A549 (cell line): ENCODE measurements around the gene GABRR2. TPM values are rescaled to one million over a fixed set of nuclear protein-coding genes. Genes with fewer than 3 reads are reported as not detected.

ENCODE experiments used
- ATAC-seq, 2 experiments: fragments of 200-7000 bp in 1 of 2; fragments of >200 bp in 1 of 2; cut with Nextera tagmentation in 1 of 2; cut with Tn5 transposase in 1 of 2; 3 replicates each; pipeline versions ENCODE4 v1.8.0 to v1.9.1; 2018 to 2020; ENCODE audit warnings: mild to moderate bottlenecking in 1 of 2, moderate library complexity in 1 of 2
- CTCF ChIA-PET: fragments of 300-600 bp; sonication (Branson Sonifier 250); formaldehyde crosslinking; extraction: SDS; loops from one replicate; lab custom pipeline; 2021; ENCODE audit warnings: antibody characterized with exemption, inconsistent platforms; lab: Yijun Ruan, JAX
- POLR2A ChIA-PET: fragments of 350-600 bp; formaldehyde crosslinking; extraction: SDS; loops from one replicate; lab custom pipeline; 2021; ENCODE audit warnings: antibody characterized with exemption, inconsistent platforms; lab: Yijun Ruan, JAX
- DNase-seq, 2 experiments: peaks; one replicate each; pipeline versions ENCODE4 v3.0.0 to v3.0.0-alpha.2; 2011 to 2016; ENCODE audit warnings: low read depth in 1 of 2, low spot score in 1 of 2
- FAIRE-seq: peaks from 2 replicates; lab custom pipeline; 2011; peaks lifted over from hg19 to GRCh38; lab: Jason Lieb, UNC
- H3K27ac ChIP-seq, 2 experiments: fragments of >200 bp; sonication (Bioruptor Twin); formaldehyde crosslinking; 3 replicates each; pipeline ENCODE4 v1.5.1; 2016 to 2017
- H3K4me1 ChIP-seq: fragments of >200 bp; sonication (Bioruptor Twin); formaldehyde crosslinking; 3 replicates; pipeline ENCODE4 v1.6.1; 2016
- H3K4me2 ChIP-seq: fragments of >200 bp; sonication (Bioruptor Twin); formaldehyde crosslinking; 3 replicates; pipeline ENCODE4 v1.6.1; 2016
- H3K4me3 ChIP-seq: fragments of >200 bp; sonication (Bioruptor Twin); formaldehyde crosslinking; 3 replicates; pipeline ENCODE4 v1.5.1; 2016
- H3K9me3 ChIP-seq: fragments of >200 bp; sonication (Bioruptor Twin); formaldehyde crosslinking; 3 replicates; pipeline ENCODE4 v1.6.1; 2016
- CBX8 ChIP-seq: fragments of 200-600 bp; sonication (generic); IDR thresholded peaks from 2 replicates; pipeline ENCODE4 v1.6.1; 2016
- CEBPB ChIP-seq, 2 experiments: fragments of >200 bp in 1 of 2; sonication (Bioruptor Twin) in 1 of 2; formaldehyde crosslinking in 1 of 2; IDR thresholded peaks; 2 replicates each; pipeline ENCODE4 v1.6.1; 2012 to 2016
- EHMT2 ChIP-seq: fragments of 200-600 bp; sonication (generic); IDR thresholded peaks from 2 replicates; pipeline ENCODE4 v1.6.1; 2016; ENCODE audit warnings: antibody characterized with exemption, low read depth, mild to moderate bottlenecking, moderate library complexity
- EP300 ChIP-seq, 2 experiments: fragments of >200 bp; sonication (Bioruptor Twin); formaldehyde crosslinking; IDR thresholded peaks; 2 replicates in 1 of 2; 3 replicates in 1 of 2; pipeline ENCODE4 v1.6.1; 2016 to 2017
- ESRRA ChIP-seq: fragments of 150-350 bp; IDR thresholded peaks from 2 replicates; pipeline ENCODE4 v1.6.1; 2014; ENCODE audit warnings: mild to moderate bottlenecking, low read length, borderline replicate concordance
- GATA3 ChIP-seq: IDR thresholded peaks from 2 replicates; pipeline ENCODE4 v1.6.1; 2012; ENCODE audit warnings: borderline replicate concordance
- HDAC2 ChIP-seq: fragments of 200-600 bp; sonication (generic); IDR thresholded peaks from 2 replicates; pipeline ENCODE4 v1.6.1; 2016
- HEYL ChIP-seq: fragments of 250-450 bp; sonication (Bioruptor Pico); IDR thresholded peaks from 2 replicates; pipeline ENCODE4 v1.8.0; 2021; ENCODE audit warnings: mild to moderate bottlenecking, moderate library complexity
- JUNB ChIP-seq: fragments of >200 bp; sonication (Bioruptor Twin); formaldehyde crosslinking; IDR thresholded peaks from 2 replicates; pipeline ENCODE4 v1.6.1; 2016
- MAZ ChIP-seq: fragments of 150-350 bp; IDR thresholded peaks from 2 replicates; pipeline ENCODE4 v1.6.1; 2014; ENCODE audit warnings: antibody characterized with exemption, low read depth, low read length, borderline replicate concordance
- MYC ChIP-seq: IDR thresholded peaks from 2 replicates; pipeline ENCODE4 v1.6.1; 2012; ENCODE audit warnings: mild to moderate bottlenecking, inconsistent platforms, low read length, improper control_type of control experiment, borderline replicate concordance
- NFE2L2 ChIP-seq: fragments of 150-350 bp; conservative IDR thresholded peaks from 2 replicates; pipeline ENCODE4 v1.6.1; 2014; ENCODE audit warnings: low read length
- NPAS2 ChIP-seq: fragments of 250-450 bp; sonication (Bioruptor Pico); IDR thresholded peaks from 2 replicates; pipeline ENCODE4 v1.8.0; 2022; ENCODE audit warnings: mild to moderate bottlenecking, moderate library complexity, borderline replicate concordance
- NR3C1 ChIP-seq: fragments of >200 bp; sonication (Bioruptor Twin); formaldehyde crosslinking; IDR thresholded peaks from 3 replicates; pipeline ENCODE4 v1.6.1; 2017
- PHF8 ChIP-seq: fragments of 200-600 bp; sonication (generic); IDR thresholded peaks from 2 replicates; pipeline ENCODE4 v1.6.1; 2016; ENCODE audit warnings: low read depth, mild to moderate bottlenecking, antibody characterized with exemption, moderate library complexity, borderline replicate concordance
- RARB ChIP-seq: fragments of 250-450 bp; sonication (Bioruptor Pico); IDR thresholded peaks from 2 replicates; pipeline ENCODE4 v1.8.0; 2021; ENCODE audit warnings: mild to moderate bottlenecking, moderate library complexity
- RFX5 ChIP-seq: fragments of 450-650 bp; IDR thresholded peaks from 2 replicates; pipeline ENCODE4 v1.7.1; 2014; ENCODE audit warnings: antibody characterized with exemption, mild to moderate bottlenecking, moderate library complexity
- ZC3H11A ChIP-seq: fragments of 450-650 bp; IDR thresholded peaks from 2 replicates; pipeline ENCODE4 v1.6.1; 2014; ENCODE audit warnings: antibody characterized with exemption, mild to moderate bottlenecking
- ZSCAN20 ChIP-seq: fragments of 250-450 bp; sonication (Bioruptor Pico); IDR thresholded peaks from 2 replicates; pipeline ENCODE4 v1.8.0; 2022; ENCODE audit warnings: mild to moderate bottlenecking, moderate library complexity
- WGBS: methylation state at CpG from one replicate; pipeline ENCODE4 v1.1.6; 2017; ENCODE audit errors: missing lambda C conversion rate; 5-methylcytosine and 5-hydroxymethylcytosine counted together
- polyA plus RNA-seq, 4 experiments: library from polyadenylated mRNA; depleted of rRNA in 3 of 4; stranded (reverse); fragments of >200 nt; fragmentation: RNase III in 1 of 4; extraction: RNeasy Plus Mini Kit Qiagen cat#74134 plus additional on column Dnase treatment in 1 of 4; gene quantifications; 2 replicates in 3 of 4; 3 replicates in 1 of 4; pipeline ENCODE4 v1.2.3, GENCODE V29; 2011 to 2017
- TF ChIP-seq, protein P1 (sequence below): IDR thresholded peaks from 2 replicates; pipeline ENCODE4 v1.6.1; 2012
- TF ChIP-seq, protein P2 (sequence below): fragments of >200 bp; sonication (Bioruptor Twin); formaldehyde crosslinking; IDR thresholded peaks from 3 replicates; pipeline ENCODE4 v1.5.1; 2016

The GABRR2 gene
- polyA plus RNA-seq, 2 of the 4 experiments (the other 2 are of a cell fraction) = 0.08 to 0.09 TPM

DNA sequence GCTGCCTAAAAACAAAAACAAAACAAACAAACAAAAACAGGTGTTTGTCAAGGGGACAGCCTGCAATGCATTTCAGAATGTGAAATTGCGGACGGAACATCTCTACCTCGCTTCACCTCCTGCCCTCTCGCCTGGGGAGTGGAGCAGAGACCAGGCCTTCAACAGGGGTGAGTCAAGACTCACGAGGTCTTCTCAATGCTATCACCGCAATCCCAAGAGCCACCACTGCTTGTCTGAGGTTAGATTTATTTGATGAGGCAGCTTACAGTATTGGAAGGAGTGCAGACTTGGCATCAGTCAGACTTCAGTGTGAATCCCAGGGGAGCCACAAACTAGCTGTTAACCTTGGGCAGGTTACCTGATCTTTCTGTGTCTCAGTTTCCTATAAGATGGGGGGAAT, 105.6 kb downstream of the GABRR2 start:
- Histone ChIP-seq H3K9me3 (no peaks in the 10 kb centered on the region), H3K4me1 (no peaks in the 10 kb centered on the region), H3K27ac (no peak overlapping the region), H3K4me2 (no peak overlapping the region), H3K4me3 (no peak overlapping the region)
- FAIRE-seq (no peak), ATAC-seq (no peak; a peak in 1 of 6 replicates), DNase-seq (no peak)
- WGBS = 82% methylated on average over 6 of the region's 6 CpGs
- POLR2A ChIA-PET = no interaction called here
- CTCF ChIA-PET = interaction anchor here (0.6 kb wide), 1 partner anchor 99 kb away, joined by 3 read pairs; no protein-coding TSS in a partner anchor
- no peak for TF ChIP-seq HEYL (CRISPR knock-in tag)
- no peak for TF ChIP-seq PHF8
- TF ChIP-seq ZSCAN20 = no peak
- no peak for TF ChIP-seq ESRRA
- TF ChIP-seq MYC = no peak
- no peak for TF ChIP-seq NFE2L2
- no peak for TF ChIP-seq EP300 (IDR thresholded peaks at IDR 0.05)

DNA sequence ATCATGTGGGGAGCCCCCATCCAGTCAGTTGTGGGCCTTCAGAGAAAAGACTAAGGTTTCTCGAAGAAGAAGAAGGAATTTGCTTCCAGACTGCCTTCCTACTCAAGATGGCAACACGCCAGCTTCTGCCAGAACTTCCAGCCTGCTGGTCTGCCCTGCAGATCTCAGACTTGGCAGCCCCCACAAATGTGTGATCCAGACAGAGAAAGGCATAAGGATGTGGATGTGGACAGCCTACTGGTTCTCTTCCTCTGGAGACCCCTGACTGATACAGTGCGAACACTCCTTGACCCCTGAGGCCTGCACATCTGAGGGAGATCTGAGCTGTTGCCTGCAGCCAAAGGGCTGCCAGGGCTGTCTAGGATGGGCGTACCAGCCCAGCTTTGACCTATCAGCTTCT, 106.5 kb downstream of the GABRR2 start:
- no peak for FAIRE-seq

More for the DNA sequence above, 106.5 kb downstream of the GABRR2 start:
- Histone ChIP-seq H3K4me2 (no peak overlapping the region), H3K4me3 (no peak overlapping the region), H3K27ac (no peak overlapping the region), H3K9me3 (no peaks in the 10 kb centered on the region), H3K4me1 (no peaks in the 10 kb centered on the region)
- ChIA-PET CTCF (no interaction called here), POLR2A (no interaction called here)
- WGBS = 80% methylated on average over 4 of the region's 4 CpGs
- no peak for DNase-seq
- no peak for TF ChIP-seq GATA3
- no peak for TF ChIP-seq NR3C1
- no peak for TF ChIP-seq JUNB
- no peak for TF ChIP-seq RARB
- TF ChIP-seq ZC3H11A = no peak
- TF ChIP-seq, protein P1, sequence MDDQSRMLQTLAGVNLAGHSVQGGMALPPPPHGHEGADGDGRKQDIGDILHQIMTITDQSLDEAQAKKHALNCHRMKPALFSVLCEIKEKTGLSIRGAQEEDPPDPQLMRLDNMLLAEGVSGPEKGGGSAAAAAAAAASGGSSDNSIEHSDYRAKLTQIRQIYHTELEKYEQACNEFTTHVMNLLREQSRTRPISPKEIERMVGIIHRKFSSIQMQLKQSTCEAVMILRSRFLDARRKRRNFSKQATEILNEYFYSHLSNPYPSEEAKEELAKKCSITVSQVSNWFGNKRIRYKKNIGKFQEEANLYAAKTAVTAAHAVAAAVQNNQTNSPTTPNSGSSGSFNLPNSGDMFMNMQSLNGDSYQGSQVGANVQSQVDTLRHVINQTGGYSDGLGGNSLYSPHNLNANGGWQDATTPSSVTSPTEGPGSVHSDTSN = no peak
- TF ChIP-seq HDAC2 = no peak
- no peak for TF ChIP-seq CEBPB (IDR thresholded peaks at IDR 0.05)
- TF ChIP-seq, protein P2, sequence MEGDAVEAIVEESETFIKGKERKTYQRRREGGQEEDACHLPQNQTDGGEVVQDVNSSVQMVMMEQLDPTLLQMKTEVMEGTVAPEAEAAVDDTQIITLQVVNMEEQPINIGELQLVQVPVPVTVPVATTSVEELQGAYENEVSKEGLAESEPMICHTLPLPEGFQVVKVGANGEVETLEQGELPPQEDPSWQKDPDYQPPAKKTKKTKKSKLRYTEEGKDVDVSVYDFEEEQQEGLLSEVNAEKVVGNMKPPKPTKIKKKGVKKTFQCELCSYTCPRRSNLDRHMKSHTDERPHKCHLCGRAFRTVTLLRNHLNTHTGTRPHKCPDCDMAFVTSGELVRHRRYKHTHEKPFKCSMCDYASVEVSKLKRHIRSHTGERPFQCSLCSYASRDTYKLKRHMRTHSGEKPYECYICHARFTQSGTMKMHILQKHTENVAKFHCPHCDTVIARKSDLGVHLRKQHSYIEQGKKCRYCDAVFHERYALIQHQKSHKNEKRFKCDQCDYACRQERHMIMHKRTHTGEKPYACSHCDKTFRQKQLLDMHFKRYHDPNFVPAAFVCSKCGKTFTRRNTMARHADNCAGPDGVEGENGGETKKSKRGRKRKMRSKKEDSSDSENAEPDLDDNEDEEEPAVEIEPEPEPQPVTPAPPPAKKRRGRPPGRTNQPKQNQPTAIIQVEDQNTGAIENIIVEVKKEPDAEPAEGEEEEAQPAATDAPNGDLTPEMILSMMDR = no peak
- TF ChIP-seq NPAS2 (CRISPR knock-in tag) = no peak
- no peak for TF ChIP-seq EHMT2
- no peak for TF ChIP-seq RFX5
- no peak for TF ChIP-seq MAZ
- no peak for TF ChIP-seq MYC
- no peak for TF ChIP-seq CBX8
- no peak for ATAC-seq

Other genes starting within 250 kb of the GABRR2 start
- gene PNRC1, start 234.5 kb downstream of the GABRR2 start, polyA plus RNA-seq (2011; rRNA removed) = 27.2 and 28.3 TPM in 2 replicates
- 25.6 to 38.2 TPM (median 37.8 TPM) in 3 replicates for gene PNRC1, start 234.5 kb downstream of the GABRR2 start, polyA plus RNA-seq (2017; fragmentation: RNase III; extraction: RNeasy Plus Mini Kit Qiagen cat#74134 plus additional on column Dnase treatment)
- 1.9 and 2.7 TPM in 2 replicates for gene SRSF12, start 197.2 kb downstream of the GABRR2 start, polyA plus RNA-seq (2011; rRNA removed)
- gene SRSF12, start 197.2 kb downstream of the GABRR2 start, polyA plus RNA-seq (2017; fragmentation: RNase III; extraction: RNeasy Plus Mini Kit Qiagen cat#74134 plus additional on column Dnase treatment) = 0.98 to 1.5 TPM (median 1.3 TPM) in 3 replicates
- gene PM20D2, start 169.2 kb downstream of the GABRR2 start, polyA plus RNA-seq (2011; rRNA removed) = 17.4 and 25.4 TPM in 2 replicates
- 13.3 to 14.7 TPM (median 13.9 TPM) in 3 replicates for gene PM20D2, start 169.2 kb downstream of the GABRR2 start, polyA plus RNA-seq (2017; fragmentation: RNase III; extraction: RNeasy Plus Mini Kit Qiagen cat#74134 plus additional on column Dnase treatment)
- not detected in 2 replicates for gene GABRR1, start 97.9 kb downstream of the GABRR2 start, polyA plus RNA-seq (2011; rRNA removed)
- not detected in 3 replicates for gene GABRR1, start 97.9 kb downstream of the GABRR2 start, polyA plus RNA-seq (2017; fragmentation: RNase III; extraction: RNeasy Plus Mini Kit Qiagen cat#74134 plus additional on column Dnase treatment)
- 26.6 and 32.7 TPM in 2 replicates for gene UBE2J1, start 37.4 kb upstream of the GABRR2 start, polyA plus RNA-seq (2011; rRNA removed)
- 12.6 to 13.3 TPM (median 12.7 TPM) in 3 replicates for gene UBE2J1, start 37.4 kb upstream of the GABRR2 start, polyA plus RNA-seq (2017; fragmentation: RNase III; extraction: RNeasy Plus Mini Kit Qiagen cat#74134 plus additional on column Dnase treatment)
- 0.72 and 1.2 TPM in 2 replicates for gene RRAGD, start 97.0 kb upstream of the GABRR2 start, polyA plus RNA-seq (2011; rRNA removed)
- 0.58 to 1.2 TPM (median 0.79 TPM) in 3 replicates for gene RRAGD, start 97.0 kb upstream of the GABRR2 start, polyA plus RNA-seq (2017; fragmentation: RNase III; extraction: RNeasy Plus Mini Kit Qiagen cat#74134 plus additional on column Dnase treatment)
- 2.9 and 3.6 TPM in 2 replicates for gene ANKRD6, start 117.9 kb upstream of the GABRR2 start, polyA plus RNA-seq (2011; rRNA removed)
- gene ANKRD6, start 117.9 kb upstream of the GABRR2 start, polyA plus RNA-seq (2017; fragmentation: RNase III; extraction: RNeasy Plus Mini Kit Qiagen cat#74134 plus additional on column Dnase treatment) = 2.1 to 2.5 TPM (median 2.2 TPM) in 3 replicates